ENCODE results near the gene HIVEP3.

HIVEP3 gene

GRCh38 chr1:41894101-41894807 is 24.5 kb downstream of the HIVEP3 start:
- no peak for DNase-seq (ENCODE audit: low read depth)

GRCh38 chr1:41892301-41892781 is 26.4 kb downstream of the HIVEP3 start:
- no peak for DNase-seq (ENCODE audit: low read depth)

GRCh38 chr1:41891199-41891896 is 27.4 kb downstream of the HIVEP3 start:
- no peak for DNase-seq (ENCODE audit: low read depth)

GRCh38 chr1:41890825-41891198 is 27.9 kb downstream of the HIVEP3 start:
- no peak for DNase-seq (ENCODE audit: low read depth)

GRCh38 chr1:41889506-41890414 is 29.0 kb downstream of the HIVEP3 start:
- no peak for DNase-seq (ENCODE audit: low read depth)

- no peak for DNase-seq (ENCODE audit: low read depth)
Measured at GRCh38 chr1:41888756-41889155, 30.0 kb downstream of the HIVEP3 start.

GRCh38 chr1:41887365-41887764 is 31.4 kb downstream of the HIVEP3 start:
- no peak for DNase-seq (ENCODE audit: low read depth)

GRCh38 chr1:41884256-41885230 is 34.2 kb downstream of the HIVEP3 start:
- no peak for DNase-seq (ENCODE audit: low read depth)

- no peak for DNase-seq (ENCODE audit: low read depth)
Measured at GRCh38 chr1:41883507-41883906, 35.2 kb downstream of the HIVEP3 start.

GRCh38 chr1:41882486-41882885 is 36.2 kb downstream of the HIVEP3 start:
- DNase-seq (ENCODE audit: low read depth) = no peak

- no peak for DNase-seq (ENCODE audit: low read depth)
Measured at GRCh38 chr1:41882068-41882477, 36.6 kb downstream of the HIVEP3 start.

GRCh38 chr1:41880950-41881885 is 37.5 kb downstream of the HIVEP3 start:
- no peak for DNase-seq (ENCODE audit: low read depth)

GRCh38 chr1:41880261-41880660 is 38.5 kb downstream of the HIVEP3 start:
- no peak for DNase-seq (ENCODE audit: low read depth)

GRCh38 chr1:41879617-41880016 is 39.1 kb downstream of the HIVEP3 start:
- no peak for DNase-seq (ENCODE audit: low read depth)

- no peak for DNase-seq (ENCODE audit: low read depth)
Measured at GRCh38 chr1:41878911-41879310, 39.8 kb downstream of the HIVEP3 start.

- no peak for DNase-seq (ENCODE audit: low read depth)
Measured at GRCh38 chr1:41878495-41878894, 40.2 kb downstream of the HIVEP3 start.

- no peak for DNase-seq (ENCODE audit: low read depth)
Measured at GRCh38 chr1:41876576-41877445, 41.9 kb downstream of the HIVEP3 start.

- no peak for DNase-seq (ENCODE audit: low read depth)
Measured at GRCh38 chr1:41875487-41875886, 43.2 kb downstream of the HIVEP3 start.

- DNase-seq (ENCODE audit: low read depth) = no peak
Measured at GRCh38 chr1:41874903-41875411, 43.8 kb downstream of the HIVEP3 start.

Measured in HS-5 (cell line).